Measurements from ENCODE around the gene CSPG4. TPM values are rescaled to one million over a fixed set of nuclear protein-coding genes. Genes with fewer than 3 reads are reported as not detected.
A peak's percentile ranks its signal among the peaks of the same experiment; 100 is the strongest.

The CSPG4 gene
- total and polyA plus RNA-seq, 9 of the 15 experiments (the other 6 are each of a cell fraction or from before 2014, with no cell fraction given) = under 0.01 to 0.07 (median 0.04) TPM; not detected in 5

- TF ChIP-seq RBM39 (optimal IDR thresholded peaks at IDR 0.05; ENCODE audit: low read depth, low read length) = no peak
Observed at GRCh38 chr15:75641603-75642002, 71.0 kb downstream of the CSPG4 start (continued).

GRCh38 chr15:75641179-75641503 is 71.5 kb downstream of the CSPG4 start:
- Histone ChIP-seq H3K4me2 (ENCODE audit: insufficient read depth, low read length) (peak overlapping the region; percentile 95), H3K27ac (ENCODE audit: extremely low read depth, low read depth, low read length) (peak overlapping the region; percentile 86; the same call in 1 of the 3 replicates), H4K20me1 (replicated peaks; ENCODE audit: control insufficient read depth, insufficient read depth, low read length) (peaks cover 9% of the 10 kb centered on the region; the same call in 1 of the 2 replicates), H3K9me3 (replicated peaks; ENCODE audit: control insufficient read depth, insufficient read depth, low read depth, low read length) (no peaks in the 10 kb centered on the region), H3K27me3 (ENCODE audit: control insufficient read depth in 2 of 2, insufficient read depth in 2 of 2, low read length in 2 of 2) (no peaks in the 10 kb centered on the region; a peak in 1 of 5 replicates), H2AFZ (ENCODE audit: low read depth, low read length) (no peak overlapping the region), H3K4me3 (no peak overlapping the region), H3K79me2 (ENCODE audit: control insufficient read depth, insufficient read depth, low read length) (peaks cover 39% of the 10 kb centered on the region), H3K9ac (ENCODE audit: insufficient read depth in 1 of 2, low read depth in 2 of 2, low read length in 2 of 2) (peak overlapping the region; percentile 37 to 80; a peak in 2 of 4 replicates), H3K9me1 (ENCODE audit: control insufficient read depth, insufficient read depth, low read length) (no peaks in the 10 kb centered on the region), H3K4me1 (replicated peaks in 1 of 2; ENCODE audit: control insufficient read depth in 2 of 2, insufficient read depth in 2 of 2, low read length in 2 of 2) (peaks cover 12 to 25% of the 10 kb centered on the region in 2 experiments), H3K36me3 (ENCODE audit: control insufficient read depth, insufficient read depth, low read length) (peaks cover 15% of the 10 kb centered on the region)
- in situ Hi-C loops (cut with MboI) (no loop called here), intact Hi-C loops (cut with micrococcal nuclease) (loop anchor here (2.0 to 5.0 kb wide), 3 partner anchors 44 to 272 kb away; partner anchors contain the start of genes MAN2C1 and SIN3A)
- FAIRE-seq (no peak), ATAC-seq (no peak), DNase-seq (ENCODE audit: extremely low read depth in 1 of 4, low spot score in 3 of 4) (no peak)
- BruUV-seq (replicated peaks) = no TSS peak
- CTCF ChIA-PET (ENCODE audit: low intra/inter-chr PET ratio) = interaction anchor here (0.6 to 2.1 kb wide), 4 partner anchors 15 to 273 kb away, joined by 3 to 10 read pairs (median 6); partner anchors contain the start of genes MAN2C1 and SNUPN
- 72% methylated on average over 4 of the region's 4 CpGs for WGBS (ENCODE audit: insufficient coverage, low coverage, missing lambda C conversion rate)
- POLR2A ChIA-PET = interaction anchor here (0.8 to 3.7 kb wide), 4 partner anchors 10 to 187 kb away, joined by 3 to 20 read pairs (median 4); no protein-coding TSS in a partner anchor
- TF ChIP-seq MCM2 (IDR thresholded peaks at IDR 0.05; ENCODE audit: low read depth) = no peak
- TF ChIP-seq POLR2AphosphoS5 (IDR thresholded peaks at IDR 0.05; ENCODE audit: control insufficient read depth, insufficient read depth, low read depth, low read length) = no peak
- no peak for TF ChIP-seq ZNF280A (IDR thresholded peaks at IDR 0.05; ENCODE audit: low read depth, partially characterized antibody)
- TF ChIP-seq ELF4 (CRISPR knock-in tag; IDR thresholded peaks at IDR 0.05) = no peak
- TF ChIP-seq HNRNPH1 (optimal IDR thresholded peaks at IDR 0.05; ENCODE audit: low read depth, low read length) = no peak
- TF ChIP-seq SMARCA5 (IDR thresholded peaks at IDR 0.05) = 0 out of 2 replicates have a peak, but pooled peaks have one; percentile 62
- no peak for TF ChIP-seq MIER1 (IDR thresholded peaks at IDR 0.05; ENCODE audit: low read depth)
- no peak for TF ChIP-seq ZNF512 (tag; IDR thresholded peaks at IDR 0.05)
- no peak for TF ChIP-seq KLF13 (tag; IDR thresholded peaks at IDR 0.05; ENCODE audit: borderline replicate concordance, low read depth)
- TF ChIP-seq AFF1 (IDR thresholded peaks at IDR 0.05; ENCODE audit: low read depth in 1 of 2, partially characterized antibody in 2 of 2) = peak in 1 of 2 experiments; percentile 8
- TF ChIP-seq MECOM (CRISPR knock-in tag; IDR thresholded peaks at IDR 0.05) = no peak
- TF ChIP-seq NONO (IDR thresholded peaks at IDR 0.05; ENCODE audit: low read depth in 2 of 2, low read length in 1 of 2) = no peak
- TF ChIP-seq ARHGAP35 (IDR thresholded peaks at IDR 0.05; ENCODE audit: partially characterized antibody) = no peak
